ENCODE data around the gene FZD10.

DNA sequence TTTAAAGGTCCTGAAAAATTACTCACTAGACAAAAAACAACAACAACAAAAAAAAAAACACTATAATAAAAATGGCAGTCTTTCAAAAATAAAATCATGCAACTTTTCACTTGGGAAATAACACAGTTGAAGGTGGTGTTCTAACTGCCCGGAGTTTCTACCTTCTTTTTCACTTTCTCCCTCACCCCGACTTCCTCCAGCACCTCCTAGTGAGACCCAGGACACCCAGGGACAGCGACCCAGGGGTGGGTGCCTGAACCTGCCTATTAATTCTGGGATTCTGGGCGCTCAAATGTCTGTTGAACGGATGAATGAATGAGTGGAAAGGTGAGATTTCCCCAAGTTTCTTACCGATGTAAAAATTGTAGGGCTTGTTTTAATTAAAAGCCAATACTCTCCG, 2.0 kb upstream of the FZD10 start:
- TF ChIP-seq, protein P1, sequence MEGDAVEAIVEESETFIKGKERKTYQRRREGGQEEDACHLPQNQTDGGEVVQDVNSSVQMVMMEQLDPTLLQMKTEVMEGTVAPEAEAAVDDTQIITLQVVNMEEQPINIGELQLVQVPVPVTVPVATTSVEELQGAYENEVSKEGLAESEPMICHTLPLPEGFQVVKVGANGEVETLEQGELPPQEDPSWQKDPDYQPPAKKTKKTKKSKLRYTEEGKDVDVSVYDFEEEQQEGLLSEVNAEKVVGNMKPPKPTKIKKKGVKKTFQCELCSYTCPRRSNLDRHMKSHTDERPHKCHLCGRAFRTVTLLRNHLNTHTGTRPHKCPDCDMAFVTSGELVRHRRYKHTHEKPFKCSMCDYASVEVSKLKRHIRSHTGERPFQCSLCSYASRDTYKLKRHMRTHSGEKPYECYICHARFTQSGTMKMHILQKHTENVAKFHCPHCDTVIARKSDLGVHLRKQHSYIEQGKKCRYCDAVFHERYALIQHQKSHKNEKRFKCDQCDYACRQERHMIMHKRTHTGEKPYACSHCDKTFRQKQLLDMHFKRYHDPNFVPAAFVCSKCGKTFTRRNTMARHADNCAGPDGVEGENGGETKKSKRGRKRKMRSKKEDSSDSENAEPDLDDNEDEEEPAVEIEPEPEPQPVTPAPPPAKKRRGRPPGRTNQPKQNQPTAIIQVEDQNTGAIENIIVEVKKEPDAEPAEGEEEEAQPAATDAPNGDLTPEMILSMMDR (IDR thresholded peaks at IDR 0.05) = no peak
- TF ChIP-seq POLR2A (IDR thresholded peaks at IDR 0.05) = no peak

All from thyroid gland (tissue), 4 donors.